ENCODE measurements around the gene ROPN1B. TPM values are rescaled to one million over a fixed set of nuclear protein-coding genes. Genes with fewer than 3 reads are reported as not detected.

ROPN1B gene
- total and polyA plus RNA-seq, 2 donors (not counting 1 experiment from before 2014, with no cell fraction given) = not detected

GRCh38 chr3:126003447-126004190, 34.6 kb downstream of the ROPN1B start:
- no peaks in the 10 kb centered on the region for H4K20me1 ChIP-seq (ENCODE audit: control insufficient read depth, extremely low read depth, insufficient read depth, low read length)
- no peak for DNase-seq (ENCODE audit: low read depth in 2 of 2)
- H3K9ac ChIP-seq (ENCODE audit: insufficient read depth, low read length) = no peak overlapping the region
- no peaks in the 10 kb centered on the region for H3K27me3 ChIP-seq (ENCODE audit: control insufficient read depth, insufficient read depth, low read length)
- H3K4me3 ChIP-seq (replicated peaks in 1 of 4; ENCODE audit: control extremely low read depth in 1 of 4, insufficient read depth in 1 of 4, low read depth in 3 of 4, low read length in 4 of 4) = no peak overlapping the region
- H2AFZ ChIP-seq (ENCODE audit: low read length) = no peak overlapping the region
- H3K79me2 ChIP-seq (ENCODE audit: control insufficient read depth, insufficient read depth, low read length) = no peaks in the 10 kb centered on the region
- no peaks in the 10 kb centered on the region for H3K9me3 ChIP-seq (ENCODE audit: control insufficient read depth, insufficient read depth, low read depth, low read length)
- peaks cover 6% of the 10 kb centered on the region for H3K36me3 ChIP-seq (ENCODE audit: control insufficient read depth, insufficient read depth, low read length)
- H3K27ac ChIP-seq (ENCODE audit: insufficient read depth, low read length) = no peak overlapping the region
- H3K4me2 ChIP-seq (ENCODE audit: extremely low read depth, insufficient read depth, low read length) = no peak overlapping the region
- no peaks in the 10 kb centered on the region for H3K4me1 ChIP-seq (ENCODE audit: control insufficient read depth, extremely low read depth, insufficient read depth, low read length)
- TF ChIP-seq EZH2 (IDR thresholded peaks at IDR 0.05; ENCODE audit: low read length, missing control alignments) (no peak), CTCF (conservative IDR thresholded peaks at IDR 0.05 in 1 of 2, IDR thresholded peaks at IDR 0.05 in 1 of 2; ENCODE audit: low read depth in 1 of 2, low read length in 2 of 2) (no peak)

- no peaks in the 10 kb centered on the region for H3K27me3 ChIP-seq (ENCODE audit: control insufficient read depth, insufficient read depth, low read length)
- no peak overlapping the region for H3K4me3 ChIP-seq (replicated peaks in 1 of 4; ENCODE audit: control extremely low read depth in 1 of 4, insufficient read depth in 1 of 4, low read depth in 3 of 4, low read length in 4 of 4)
- no peaks in the 10 kb centered on the region for H3K79me2 ChIP-seq (ENCODE audit: control insufficient read depth, insufficient read depth, low read length)
- no peaks in the 10 kb centered on the region for H3K9me3 ChIP-seq (ENCODE audit: control insufficient read depth, insufficient read depth, low read depth, low read length)
- H3K36me3 ChIP-seq (ENCODE audit: control insufficient read depth, insufficient read depth, low read length) = peaks cover 6% of the 10 kb centered on the region
- no peak for DNase-seq (ENCODE audit: low read depth in 2 of 2)
- H3K4me1 ChIP-seq (ENCODE audit: control insufficient read depth, extremely low read depth, insufficient read depth, low read length) = no peaks in the 10 kb centered on the region
- H3K27ac ChIP-seq (ENCODE audit: insufficient read depth, low read length) = no peak overlapping the region
- H4K20me1 ChIP-seq (ENCODE audit: control insufficient read depth, extremely low read depth, insufficient read depth, low read length) = no peaks in the 10 kb centered on the region
- no peak overlapping the region for H2AFZ ChIP-seq (ENCODE audit: low read length)
- no peak overlapping the region for H3K4me2 ChIP-seq (ENCODE audit: extremely low read depth, insufficient read depth, low read length)
- H3K9ac ChIP-seq (ENCODE audit: insufficient read depth, low read length) = no peak overlapping the region
- TF ChIP-seq CTCF (conservative IDR thresholded peaks at IDR 0.05 in 1 of 2, IDR thresholded peaks at IDR 0.05 in 1 of 2; ENCODE audit: low read depth in 1 of 2, low read length in 2 of 2) = no peak
- no peak for TF ChIP-seq EZH2 (IDR thresholded peaks at IDR 0.05; ENCODE audit: low read length, missing control alignments)
Observed at GRCh38 chr3:126004217-126004616, 35.2 kb downstream of the ROPN1B start.

- H3K36me3 ChIP-seq (ENCODE audit: control insufficient read depth, insufficient read depth, low read length) = peaks cover 6% of the 10 kb centered on the region
- H3K9me3 ChIP-seq (ENCODE audit: control insufficient read depth, insufficient read depth, low read depth, low read length) = no peaks in the 10 kb centered on the region
- H3K27me3 ChIP-seq (ENCODE audit: control insufficient read depth, insufficient read depth, low read length) = no peaks in the 10 kb centered on the region
- TF ChIP-seq EZH2 (IDR thresholded peaks at IDR 0.05; ENCODE audit: low read length, missing control alignments) = no peak
- TF ChIP-seq CTCF (conservative IDR thresholded peaks at IDR 0.05 in 1 of 2, IDR thresholded peaks at IDR 0.05 in 1 of 2; ENCODE audit: low read depth in 1 of 2, low read length in 2 of 2) = no peak
- H3K4me2 ChIP-seq (ENCODE audit: extremely low read depth, insufficient read depth, low read length) = no peak overlapping the region
- H3K4me1 ChIP-seq (ENCODE audit: control insufficient read depth, extremely low read depth, insufficient read depth, low read length) = no peaks in the 10 kb centered on the region
- no peaks in the 10 kb centered on the region for H4K20me1 ChIP-seq (ENCODE audit: control insufficient read depth, extremely low read depth, insufficient read depth, low read length)
- H3K79me2 ChIP-seq (ENCODE audit: control insufficient read depth, insufficient read depth, low read length) = no peaks in the 10 kb centered on the region
- no peak overlapping the region for H3K9ac ChIP-seq (ENCODE audit: insufficient read depth, low read length)
- H3K27ac ChIP-seq (ENCODE audit: insufficient read depth, low read length) = no peak overlapping the region
- no peak overlapping the region for H3K4me3 ChIP-seq (replicated peaks in 1 of 4; ENCODE audit: control extremely low read depth in 1 of 4, insufficient read depth in 1 of 4, low read depth in 3 of 4, low read length in 4 of 4)
- H2AFZ ChIP-seq (ENCODE audit: low read length) = no peak overlapping the region
- DNase-seq (ENCODE audit: low read depth in 2 of 2) = no peak
Observed at GRCh38 chr3:126004692-126005091, 35.7 kb downstream of the ROPN1B start.

Data from fibroblast of lung (primary cell).